Cortex of kidney (tissue), 1 donor: ENCODE results near the gene PPP2R3B.
"Not testable (repeated sequence)": the region's sequence is repeated elsewhere in the genome, so short reads cannot be mapped to it uniquely, and the experiment has no call there.

Experiments used
- DNase-seq: peaks from one replicate; lab custom pipeline; 2025; lab: John Stamatoyannopoulos, UW

Gene PPP2R3B

GRCh38 chrX:338836-339400 is 47.8 kb downstream of the PPP2R3B start:
- DNase-seq: no peak

- DNase-seq: no peak
Measured at GRCh38 chrX:338281-338835, 48.3 kb downstream of the PPP2R3B start.

GRCh38 chrX:337331-337831 is 49.3 kb downstream of the PPP2R3B start:
- no peak for DNase-seq

GRCh38 chrX:336227-336626 is 50.5 kb downstream of the PPP2R3B start:
- no peak for DNase-seq

GRCh38 chrX:335758-336155 is 51.0 kb downstream of the PPP2R3B start:
- no peak for DNase-seq

GRCh38 chrX:334971-335757 is 51.5 kb downstream of the PPP2R3B start:
- no peak for DNase-seq

- no peak for DNase-seq
Measured at GRCh38 chrX:334331-334891, 52.3 kb downstream of the PPP2R3B start.

- DNase-seq: no peak
Measured at GRCh38 chrX:333611-334311, 52.9 kb downstream of the PPP2R3B start.

GRCh38 chrX:332916-333610 is 53.6 kb downstream of the PPP2R3B start:
- no peak for DNase-seq

GRCh38 chrX:332496-332860 is 54.2 kb downstream of the PPP2R3B start:
- no peak for DNase-seq

GRCh38 chrX:331825-332495 is 54.7 kb downstream of the PPP2R3B start:
- DNase-seq: no peak

- no peak for DNase-seq
Measured at GRCh38 chrX:331151-331824, 55.4 kb downstream of the PPP2R3B start.

GRCh38 chrX:330726-331150 is 56.0 kb downstream of the PPP2R3B start:
- no peak for DNase-seq

GRCh38 chrX:330141-330725 is 56.5 kb downstream of the PPP2R3B start:
- DNase-seq: not testable (repeated sequence)

- no peak for DNase-seq
Measured at GRCh38 chrX:329291-329910, 57.3 kb downstream of the PPP2R3B start.

- DNase-seq: no peak
Measured at GRCh38 chrX:327660-328126, 59.0 kb downstream of the PPP2R3B start.

- DNase-seq: not testable (repeated sequence)
Measured at GRCh38 chrX:324664-325063, 62.0 kb downstream of the PPP2R3B start.

GRCh38 chrX:323721-324628 is 62.7 kb downstream of the PPP2R3B start:
- no peak for DNase-seq
